HG03103 (cell line): ENCODE measurements around the gene C9orf43.
A peak's percentile ranks its signal among the peaks of the same experiment; 100 is the strongest.
"Not testable (repeated sequence)": the region's sequence is repeated elsewhere in the genome, so short reads cannot be mapped to it uniquely, and the experiment has no call there.

Experiments
- ATAC-seq: cut with Tn5 transposase; IDR thresholded peaks from one replicate; pipeline ENCODE4 v1.9.1; 2021; ENCODE audit warnings: low read depth; ENCODE audit not compliant: unreplicated experiment

Gene C9orf43

GRCh38 chr9:113410207-113410864 is at the start of gene C9orf43, which contains the start of gene POLE3:
C9orf43 (plus strand) TSS chr9:113410747; CDS start chr9:113413494, 2,747 bp downstream.
POLE3 (minus strand) TSS chr9:113410675; CDS start chr9:113410293, 382 bp downstream.
- peak; percentile 87 for ATAC-seq

DNA sequence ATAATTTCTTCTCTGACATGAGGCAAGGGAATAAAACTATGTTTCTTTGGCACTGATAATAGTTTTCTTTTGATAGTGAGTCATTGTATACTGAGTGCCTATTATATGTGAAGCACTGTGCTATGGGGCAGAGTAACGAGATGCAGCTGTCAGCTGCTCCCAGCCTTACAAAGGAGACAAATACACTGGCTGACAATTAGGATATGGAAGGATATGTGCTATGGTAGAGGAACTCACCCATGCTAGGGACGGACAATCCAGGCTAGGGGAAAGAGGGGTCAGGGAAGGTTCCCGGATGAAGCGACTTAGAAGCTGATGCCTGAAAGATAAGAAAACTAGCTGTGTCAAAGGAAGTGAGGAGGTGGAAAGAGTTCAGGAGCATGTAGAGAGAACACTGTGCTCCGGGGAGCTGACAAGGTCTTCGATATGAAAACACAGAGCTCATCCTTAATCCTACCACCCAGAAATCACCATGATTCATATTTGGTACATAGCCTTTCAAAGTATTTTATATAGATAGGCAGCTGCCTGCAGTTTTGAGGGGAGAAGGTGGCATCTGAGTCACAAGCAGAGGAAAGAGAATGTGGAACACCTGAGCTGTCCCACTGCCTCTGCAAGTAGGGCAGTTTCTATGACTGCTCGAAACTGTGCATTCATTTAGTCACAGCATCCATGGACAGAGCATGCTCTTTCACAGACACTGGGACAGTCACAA is 49.1 kb upstream of the C9orf43 start:
- ATAC-seq: no peak

- no peak for ATAC-seq
Observed at GRCh38 chr9:113363336-113363735, 47.2 kb upstream of the C9orf43 start.

GRCh38 chr9:113364951-113365350 is 45.6 kb upstream of the C9orf43 start:
- no peak for ATAC-seq

DNA sequence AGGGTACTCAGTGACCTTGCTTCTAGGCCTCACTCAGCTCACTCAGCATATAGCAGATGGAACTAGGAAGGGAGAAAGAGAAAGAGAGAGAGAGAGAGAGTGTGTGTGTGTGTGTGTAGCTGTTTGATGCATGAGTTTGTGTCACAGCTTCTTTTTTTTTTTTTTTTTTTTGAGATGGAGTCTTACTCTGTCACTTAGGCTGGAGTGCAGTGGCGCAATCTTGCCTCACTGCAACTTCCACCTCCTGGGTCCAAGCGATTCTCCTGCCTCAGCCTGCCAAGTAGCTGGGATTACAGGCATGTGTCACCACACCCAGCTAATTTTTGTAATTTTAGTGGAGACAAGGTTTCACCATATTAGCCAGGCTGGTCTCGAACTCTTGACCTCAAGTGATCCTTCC is 44.9 kb upstream of the C9orf43 start:
- ATAC-seq: not testable (repeated sequence)

- ATAC-seq: no peak
Observed at GRCh38 chr9:113368348-113368981, 42.1 kb upstream of the C9orf43 start.

GRCh38 chr9:113368982-113369854 is 41.3 kb upstream of the C9orf43 start:
- ATAC-seq: no peak

DNA sequence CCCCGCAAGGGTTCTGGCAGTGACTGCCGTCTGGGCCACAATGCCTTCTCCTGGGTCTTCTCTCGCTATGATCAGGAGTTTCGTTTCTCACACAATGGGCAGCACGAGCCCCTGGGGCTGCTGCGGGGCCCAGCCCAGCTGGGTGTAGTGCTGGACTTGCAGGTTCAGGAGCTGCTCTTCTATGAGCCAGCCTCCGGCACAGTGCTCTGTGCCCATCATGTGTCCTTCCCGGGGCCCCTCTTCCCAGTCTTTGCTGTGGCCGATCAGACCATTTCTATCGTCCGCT is 40.7 kb upstream of the C9orf43 start:
- ATAC-seq: no peak

- no peak for ATAC-seq
Observed at GRCh38 chr9:113370806-113371325, 39.7 kb upstream of the C9orf43 start.

DNA sequence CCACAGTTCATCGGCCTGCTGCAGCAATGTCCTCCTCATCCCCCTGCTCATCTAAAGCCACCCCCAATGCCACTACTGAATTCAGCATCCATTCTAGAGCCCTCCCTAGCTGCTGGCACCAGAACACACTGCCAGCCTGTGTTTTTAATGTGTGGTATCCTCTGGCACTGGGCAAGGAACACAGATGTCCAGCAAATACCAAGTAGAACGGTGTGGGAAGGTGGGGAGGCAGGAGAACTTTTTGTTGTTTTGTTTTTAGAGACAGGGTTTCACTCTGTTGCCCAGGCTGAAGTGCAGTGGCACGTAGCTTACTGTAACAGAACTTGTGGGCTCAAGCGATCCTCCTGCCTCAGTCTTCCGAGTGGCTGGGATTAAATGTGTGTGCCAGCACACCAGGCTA is 38.5 kb upstream of the C9orf43 start:
- ATAC-seq: no peak

DNA sequence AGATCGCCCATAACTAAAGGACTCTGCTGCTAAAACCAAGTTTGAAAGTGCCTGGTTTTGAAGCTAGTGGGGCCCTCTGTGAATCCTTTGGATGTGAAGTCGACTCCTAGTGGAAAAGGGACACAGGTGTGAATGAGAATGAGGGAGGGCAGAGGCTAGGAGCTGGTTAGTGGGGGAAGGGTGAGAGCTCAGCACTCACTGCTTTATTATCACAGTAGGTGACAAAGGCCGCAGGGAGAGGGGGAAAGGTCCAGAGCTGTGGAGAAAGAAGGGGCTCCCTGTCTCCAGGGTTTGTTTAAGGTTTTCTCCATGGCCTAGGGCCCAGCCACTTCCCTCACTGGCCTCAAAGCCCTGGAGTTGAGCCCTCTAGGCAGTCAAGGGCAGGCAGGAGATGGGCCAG is 37.3 kb upstream of the C9orf43 start:
- ATAC-seq: no peak

DNA sequence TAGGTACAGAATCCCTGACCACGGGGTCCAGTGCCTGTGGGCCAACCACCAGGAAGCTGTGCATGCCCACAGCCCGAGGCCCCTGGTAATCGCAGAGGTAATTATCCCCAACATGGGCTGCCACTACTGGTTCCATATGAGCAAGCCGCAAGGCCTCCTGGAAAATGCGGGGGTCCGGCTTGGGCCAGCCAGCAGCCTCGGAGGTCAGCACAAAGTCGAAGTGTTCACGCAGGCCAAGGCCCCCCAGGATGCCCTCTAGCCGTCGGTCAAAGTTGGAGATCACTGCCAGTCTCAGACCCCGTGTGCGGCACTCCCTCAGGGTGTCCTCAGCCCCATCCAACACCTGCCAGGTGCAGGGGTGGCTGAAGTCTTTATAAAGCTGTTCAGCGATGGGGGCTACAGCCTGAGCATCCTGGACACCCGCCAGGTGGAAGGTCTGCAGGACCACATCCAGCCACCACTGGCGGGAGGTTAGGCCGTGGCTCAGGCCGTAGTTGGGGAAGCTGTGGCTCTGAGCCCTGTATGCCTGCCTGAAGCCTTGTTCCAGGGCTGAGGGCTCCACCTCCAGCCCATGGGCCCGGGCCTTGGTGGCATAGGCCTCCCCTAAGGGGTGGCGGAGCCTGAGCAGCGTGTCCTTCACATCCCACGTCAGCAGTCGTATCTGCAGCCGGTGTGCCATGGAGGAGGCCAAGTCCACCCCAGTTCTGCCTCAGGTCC is 36.7 kb upstream of the C9orf43 start:
- ATAC-seq: no peak

DNA sequence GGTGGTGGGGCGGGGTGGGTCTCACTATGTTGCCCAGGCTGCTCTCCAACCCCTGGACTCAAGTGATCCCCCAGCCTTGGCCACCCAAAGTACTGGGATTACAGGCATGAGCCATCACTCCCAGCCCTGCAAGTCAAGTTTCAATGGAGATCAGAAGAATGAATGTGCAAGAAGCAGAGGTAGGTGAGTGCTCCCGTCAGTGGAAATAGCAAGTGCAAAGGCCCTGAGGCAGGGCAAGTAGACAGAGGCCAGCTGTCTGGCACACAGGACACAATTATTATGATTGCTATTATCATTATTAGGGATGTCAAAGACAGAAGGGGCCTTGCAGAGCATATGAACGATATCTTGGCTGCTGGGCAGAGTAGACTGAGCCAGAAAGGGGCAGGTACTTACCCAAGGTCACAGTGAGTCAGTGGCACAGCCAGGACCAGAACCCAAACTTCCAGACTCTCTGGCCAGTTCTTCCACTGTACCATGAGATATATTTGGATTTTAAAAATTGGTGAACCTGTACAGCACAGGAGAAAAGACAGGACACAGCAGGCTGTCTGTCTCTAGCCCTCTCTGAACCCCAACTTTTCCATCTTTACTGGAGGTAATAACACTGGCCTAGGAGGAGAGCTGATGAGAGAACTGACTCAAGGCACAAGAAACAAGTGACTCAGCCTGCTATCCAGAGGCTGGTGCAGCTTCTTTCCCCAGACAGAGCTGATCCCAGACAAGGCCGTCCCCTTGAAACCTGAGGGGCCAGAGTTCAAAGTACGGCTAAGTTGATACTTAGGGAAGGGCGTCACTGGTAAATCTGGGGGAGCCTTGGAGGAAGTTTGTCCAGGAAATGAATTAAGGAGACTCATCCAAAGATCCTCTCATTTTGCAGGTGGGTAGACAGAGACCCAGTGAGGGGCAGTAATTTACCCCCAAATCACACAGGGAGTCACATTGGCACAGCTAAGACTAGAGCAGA is 35.2 kb upstream of the C9orf43 start:
- no peak for ATAC-seq

- ATAC-seq: peak; percentile 53
Observed at GRCh38 chr9:113376634-113377567, 33.6 kb upstream of the C9orf43 start, which contains the start of gene HDHD3. HDHD3 (minus strand) TSS chr9:113376986; CDS start chr9:113374354, 2,632 bp downstream.

DNA sequence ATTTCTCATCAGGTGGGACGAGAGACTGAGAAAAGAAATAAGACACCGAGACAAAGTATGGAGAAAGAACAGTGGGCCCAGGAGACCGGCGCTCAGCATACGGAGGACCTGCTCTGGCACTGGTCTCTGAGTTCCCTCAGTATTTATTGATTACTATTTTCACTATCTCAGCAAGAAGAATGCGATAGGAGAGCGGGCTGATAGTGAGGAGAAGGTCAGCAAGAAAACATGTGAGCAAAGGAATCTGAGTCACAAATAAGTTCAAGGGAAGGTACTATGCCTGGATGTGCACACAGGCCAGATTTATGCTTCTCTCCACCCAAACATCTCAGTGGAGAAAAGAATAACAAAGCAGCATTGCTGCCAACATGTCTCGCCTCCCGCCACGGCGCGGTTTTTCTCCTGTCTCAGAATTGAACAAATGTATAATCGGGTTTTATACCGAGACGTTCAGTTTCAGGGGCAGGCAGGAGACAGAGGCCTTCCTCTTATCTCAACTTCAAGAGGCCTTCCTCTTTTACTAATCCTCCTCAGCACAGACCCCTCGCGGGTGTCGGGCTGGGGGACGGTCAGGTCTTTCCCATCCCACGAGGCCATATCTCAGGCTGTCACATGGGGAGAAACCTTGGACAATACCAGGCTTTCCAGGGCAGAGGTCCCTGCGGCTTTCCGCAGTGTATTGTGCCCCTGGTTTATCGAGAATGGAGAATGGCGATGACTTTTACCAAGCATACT is 31.3 kb upstream of the C9orf43 start:
- ATAC-seq: not testable (repeated sequence)

DNA sequence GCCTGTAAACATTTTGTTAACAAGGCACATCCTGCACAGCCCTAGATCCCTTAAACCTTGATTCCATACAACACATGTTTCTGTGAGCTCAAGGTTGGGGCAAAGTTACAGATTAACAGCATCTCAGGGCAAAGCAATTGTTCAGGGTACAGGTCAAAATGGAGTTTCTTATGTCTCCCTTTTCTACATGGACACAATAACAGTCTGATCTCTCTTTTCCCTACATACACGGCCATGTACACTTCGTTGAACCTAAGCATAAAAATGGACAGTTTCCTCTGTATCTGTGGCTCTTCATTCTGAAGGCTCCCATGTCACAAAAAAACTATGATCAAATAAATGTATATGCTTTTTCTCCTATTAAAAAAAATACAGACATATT is 30.7 kb upstream of the C9orf43 start:
- not testable (repeated sequence) for ATAC-seq

GRCh38 chr9:113380869-113381378 is 29.6 kb upstream of the C9orf43 start:
- ATAC-seq: peak; percentile 66
